HG02642 (cell line): ENCODE data around the gene HERC2.
A peak's percentile ranks its signal among the peaks of the same experiment; 100 is the strongest.
"Not testable (repeated sequence)": the region's sequence is repeated elsewhere in the genome, so short reads cannot be mapped to it uniquely, and the experiment has no call there.

Source experiments
- ATAC-seq: cut with Tn5 transposase; IDR thresholded peaks from one replicate; pipeline ENCODE4 v1.9.1; 2021; ENCODE audit warnings: mild to moderate bottlenecking; ENCODE audit not compliant: unreplicated experiment, poor library complexity

The HERC2 gene

DNA sequence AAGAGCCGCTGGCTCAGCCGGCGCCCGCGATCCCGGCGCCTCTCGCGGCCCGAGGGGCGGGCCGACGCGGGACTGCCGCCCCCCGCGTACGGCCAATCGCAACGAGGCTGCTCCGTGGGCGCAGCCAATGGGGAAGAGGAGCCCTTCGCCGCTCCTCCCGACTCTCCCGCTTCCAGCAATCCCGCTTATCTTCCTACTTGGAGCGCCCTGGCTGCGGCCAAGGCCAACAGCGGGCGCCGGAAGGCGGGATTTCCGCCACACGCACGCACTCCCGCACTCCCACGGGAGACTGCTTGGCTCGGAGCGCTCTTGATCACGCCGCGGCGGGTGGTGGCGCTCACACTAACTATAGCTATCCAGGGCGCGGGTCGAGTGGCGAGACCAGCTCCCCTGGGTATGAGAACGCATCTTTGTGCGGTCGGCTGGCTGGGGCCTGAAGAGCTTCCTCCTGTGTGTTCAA lies at the start of gene HERC2:
Gene HERC2 (minus strand): TSS at position 51 of the 460 bp plus-strand sequence. CDS start 746 bp downstream, outside the sequence.
- ATAC-seq = not testable (repeated sequence)

DNA sequence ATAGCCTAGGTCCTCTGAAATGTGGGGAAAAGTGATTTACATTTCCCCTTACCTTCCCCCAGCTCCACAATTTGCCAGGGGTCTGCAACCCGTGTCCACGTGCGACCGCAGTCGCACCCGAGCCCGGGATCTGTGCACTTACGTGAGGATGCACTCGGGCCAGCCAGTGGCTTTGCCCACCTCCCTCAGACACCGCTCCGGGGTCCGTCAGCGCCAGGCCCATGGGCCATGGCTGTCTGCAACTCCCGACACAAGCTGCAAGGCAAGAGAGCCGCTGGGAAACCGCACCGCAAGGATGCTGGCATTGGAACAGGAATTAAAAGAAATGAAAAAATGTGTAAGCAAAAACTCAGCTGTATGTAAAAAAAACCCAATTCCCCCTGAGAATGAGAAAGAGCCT lies 43.5 kb upstream of the HERC2 start:
- not testable (repeated sequence) for ATAC-seq

DNA sequence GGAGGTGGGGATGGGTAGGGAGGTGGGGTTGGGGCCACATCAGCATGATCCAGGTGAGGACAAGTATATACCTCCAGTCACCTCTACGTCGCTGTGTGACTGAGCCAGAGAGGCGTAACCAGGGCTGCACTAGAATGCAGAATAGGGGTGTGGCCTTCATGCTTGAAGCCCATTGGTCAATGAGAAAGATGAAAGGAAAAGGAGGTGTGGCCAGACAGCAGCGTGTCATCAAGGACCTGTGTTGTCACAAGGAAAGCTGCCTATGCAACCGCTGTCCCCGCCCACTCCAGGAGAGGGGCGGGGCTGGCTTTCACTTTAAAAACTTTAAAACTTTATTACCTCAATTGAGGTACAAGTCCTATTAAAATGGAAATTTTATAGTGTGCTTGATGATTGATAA lies 36.0 kb upstream of the HERC2 start, which contains the start of gene GOLGA6L24:
Gene GOLGA6L24 (minus strand): TSS at position 101 of the 400 bp plus-strand sequence. CDS start 61 bp downstream, at position 40.
- ATAC-seq = not testable (repeated sequence)

- ATAC-seq = not testable (repeated sequence)
These were observed 461 bp downstream of the HERC2 start for GRCh38 chr15:28321358-28322078.

DNA sequence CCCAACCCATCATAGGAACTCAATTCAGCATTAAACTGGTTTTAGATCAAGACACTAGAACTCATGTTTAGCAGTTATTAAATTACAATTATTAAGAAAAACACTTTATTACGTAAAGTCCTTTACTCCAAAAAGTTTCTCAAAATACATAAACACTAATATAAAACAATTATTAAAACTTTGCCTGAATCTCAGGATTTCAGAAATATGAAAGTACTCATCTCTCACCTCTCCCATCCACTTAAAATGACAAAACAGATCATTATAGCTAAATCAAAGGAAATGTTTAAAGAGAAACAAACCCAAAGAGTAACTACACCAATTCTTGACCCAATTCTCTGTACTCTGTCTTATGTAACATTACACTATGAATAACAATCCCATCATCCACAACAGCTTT lies 2.3 kb downstream of the HERC2 start:
- not testable (repeated sequence) for ATAC-seq

- ATAC-seq = not testable (repeated sequence)
These were observed 3.2 kb downstream of the HERC2 start for GRCh38 chr15:28318828-28319227.

GRCh38 chr15:28318122-28318521 lies 3.9 kb downstream of the HERC2 start:
- ATAC-seq = not testable (repeated sequence)

DNA sequence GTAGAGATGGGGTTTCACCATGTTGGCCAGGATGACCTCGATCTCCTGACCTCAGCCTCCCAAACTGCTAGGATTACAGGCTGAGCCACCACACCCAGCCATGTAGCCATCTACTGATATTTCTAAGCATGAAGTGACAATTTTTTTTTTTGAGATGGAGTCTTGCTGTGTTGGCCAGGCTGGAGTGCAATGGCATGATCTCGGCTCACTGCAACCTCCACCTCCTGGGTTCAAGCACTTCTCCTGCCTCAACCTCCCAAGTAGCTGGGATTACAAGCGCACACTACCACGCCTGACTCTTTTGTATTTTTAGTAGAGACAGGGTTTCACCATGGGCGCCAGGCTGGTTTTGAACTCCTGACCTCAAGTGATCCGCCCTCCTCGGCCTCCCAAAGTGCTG lies 5.0 kb downstream of the HERC2 start:
- ATAC-seq = not testable (repeated sequence)

- not testable (repeated sequence) for ATAC-seq
These were observed 11.5 kb downstream of the HERC2 start for GRCh38 chr15:28310454-28310853.

DNA sequence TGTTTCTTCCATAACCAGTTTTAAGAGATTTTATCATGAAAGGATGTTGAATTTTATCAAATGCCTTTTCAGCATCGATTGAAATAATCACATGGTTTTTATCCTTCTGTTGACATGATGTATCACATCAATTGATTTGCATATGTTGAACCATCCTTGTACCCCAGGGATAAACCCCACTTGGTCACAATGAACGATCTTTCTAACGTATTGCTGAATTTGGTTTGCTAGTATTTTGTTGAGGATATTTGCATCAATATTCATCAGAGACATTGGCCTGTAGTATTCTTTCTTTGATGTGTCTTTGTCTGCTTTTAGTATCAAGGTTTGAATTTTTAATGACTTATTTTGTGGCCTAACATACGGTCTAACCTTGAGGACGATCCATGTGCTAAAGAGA lies 13.3 kb downstream of the HERC2 start:
- not testable (repeated sequence) for ATAC-seq

- ATAC-seq = not testable (repeated sequence)
These were observed 16.3 kb downstream of the HERC2 start for GRCh38 chr15:28305700-28306099.

DNA sequence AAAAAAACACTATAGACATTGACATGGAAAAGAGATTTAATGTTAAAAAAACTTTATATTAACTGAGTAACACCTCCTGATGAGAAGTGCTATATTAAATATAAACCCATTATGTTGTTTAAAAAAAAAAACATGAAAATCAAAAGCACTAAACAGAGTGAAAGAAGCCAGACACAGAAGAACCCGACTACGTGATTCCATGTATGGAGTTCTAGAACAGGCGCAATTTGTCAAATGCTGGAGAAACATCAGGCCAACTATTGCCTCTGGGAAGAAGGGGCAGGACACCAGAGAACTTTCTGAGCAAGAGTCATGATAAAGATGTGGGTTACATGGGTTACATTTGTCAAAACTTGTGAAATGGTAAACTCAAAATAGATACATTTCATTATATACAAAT lies 24.5 kb downstream of the HERC2 start:
- ATAC-seq = not testable (repeated sequence)

GRCh38 chr15:28296814-28297213 lies 25.2 kb downstream of the HERC2 start:
- ATAC-seq = not testable (repeated sequence)

- not testable (repeated sequence) for ATAC-seq
These were observed 26.9 kb downstream of the HERC2 start for GRCh38 chr15:28295009-28295563.

DNA sequence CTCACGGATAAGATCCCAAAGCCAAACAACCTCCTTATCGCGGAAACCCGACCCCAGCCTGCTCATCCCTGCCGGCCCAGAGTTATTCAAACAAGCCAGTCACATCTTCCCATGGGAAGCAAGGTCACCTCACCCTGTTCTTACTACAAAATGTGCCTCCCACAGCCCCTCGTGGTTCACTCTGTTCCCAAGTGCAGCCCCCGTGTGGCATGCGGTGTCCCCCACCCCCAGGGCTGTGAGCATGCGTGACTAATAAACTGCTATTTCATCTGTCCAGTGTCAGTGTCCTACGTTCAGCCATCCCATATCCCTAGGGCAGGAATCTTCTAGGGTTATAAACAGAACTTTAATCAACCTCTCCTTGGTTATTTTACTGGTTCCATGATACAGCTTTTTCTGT lies 27.4 kb downstream of the HERC2 start:
- not testable (repeated sequence) for ATAC-seq

- ATAC-seq = peak; percentile 41
These were observed 32.1 kb downstream of the HERC2 start for GRCh38 chr15:28289694-28290463.

DNA sequence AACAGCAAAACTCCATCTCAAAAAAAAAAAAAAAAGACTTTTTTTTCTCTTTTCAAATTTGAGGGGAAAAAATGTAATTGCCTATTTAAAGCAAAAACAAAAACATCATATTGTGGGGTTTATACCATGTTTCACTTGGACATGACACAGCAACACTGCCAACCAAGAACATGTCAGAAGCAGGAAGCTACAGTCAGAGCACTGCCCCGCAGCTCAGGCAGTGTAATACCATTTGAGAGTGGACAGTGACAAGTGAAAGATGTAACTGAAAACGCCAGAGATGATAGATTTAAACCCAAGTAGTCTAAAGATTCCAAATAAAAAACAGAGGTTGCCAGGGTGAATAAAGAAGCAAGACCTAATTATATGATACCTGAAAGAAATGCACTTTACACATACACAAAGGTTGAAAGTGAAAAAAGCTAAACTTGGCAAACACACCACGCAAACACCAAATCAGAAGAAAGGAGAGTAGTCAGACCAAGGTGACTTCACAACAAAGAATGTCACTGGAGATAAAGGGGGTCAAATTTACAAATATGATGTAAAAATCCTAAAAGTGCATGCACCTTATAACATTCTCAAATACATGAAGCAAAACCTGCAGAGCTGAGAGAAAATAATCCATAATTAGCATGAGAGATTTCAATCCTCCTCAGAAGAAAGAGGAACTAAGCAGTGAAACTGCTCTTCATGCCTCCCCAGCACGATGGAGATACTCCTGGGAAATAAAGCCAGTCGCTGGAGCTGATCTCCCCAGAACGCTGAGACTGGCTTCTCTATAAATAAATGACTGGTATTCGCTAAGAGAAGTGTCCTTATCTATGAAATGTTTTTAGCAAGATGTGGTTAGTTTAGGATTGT lies 32.9 kb downstream of the HERC2 start:
- ATAC-seq = peak; percentile 70

GRCh38 chr15:28286659-28287058 lies 35.3 kb downstream of the HERC2 start:
- ATAC-seq = not testable (repeated sequence)

DNA sequence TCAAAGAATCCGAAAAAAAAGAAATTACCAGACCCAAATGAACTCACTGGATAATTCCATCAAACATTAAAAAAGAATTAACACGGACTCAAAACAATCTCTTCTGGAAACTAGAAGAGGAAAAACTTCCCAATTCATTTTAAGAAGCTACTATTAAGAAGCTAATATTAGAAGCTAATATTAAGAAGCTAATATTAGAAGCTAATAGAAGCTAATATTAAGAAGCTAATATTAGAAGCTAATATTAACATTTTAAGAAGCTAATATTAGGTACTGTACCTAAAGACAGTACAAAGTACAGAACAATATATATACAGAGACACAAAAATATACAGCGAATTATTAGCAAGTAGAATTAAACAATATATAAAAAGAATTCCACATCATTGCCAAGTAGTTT lies 35.9 kb downstream of the HERC2 start:
- ATAC-seq = no peak

DNA sequence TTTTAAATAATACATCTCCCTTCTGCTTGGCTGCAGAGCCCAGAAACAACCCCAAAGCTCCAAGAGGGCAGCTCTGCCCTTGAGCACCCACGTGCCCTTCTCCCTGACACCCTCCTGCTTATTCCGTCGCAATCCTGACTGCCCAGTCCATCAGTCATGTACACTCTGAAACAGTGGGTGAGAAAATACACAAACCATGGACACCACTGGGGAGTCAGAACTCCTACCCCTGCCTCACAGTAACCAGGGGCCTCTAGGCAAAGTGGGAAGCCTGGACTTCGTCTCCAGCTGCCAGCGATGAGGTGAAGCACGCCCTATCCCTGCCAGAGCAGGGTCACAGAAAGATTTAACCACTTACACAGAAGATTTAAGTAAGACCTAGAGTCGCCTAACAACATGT lies 40.1 kb downstream of the HERC2 start:
- no peak for ATAC-seq
